Endothelial cell of umbilical vein (primary cell): Measurements from ENCODE around the gene MOB1A. TPM values are rescaled to one million over a fixed set of nuclear protein-coding genes. Genes with fewer than 3 reads are reported as not detected.

ENCODE experiments used
- BruUV-seq: library from RNA; stranded (reverse); fragments of 400-500 nt; replicated peaks from 2 replicates; lab custom pipeline; 2021; lab: Mats Ljungman, UMichigan
- CTCF ChIA-PET: fragments of 300-600, 350-600 bp; sonication (Branson Sonifier 250); formaldehyde crosslinking; loops from one replicate; lab custom pipeline; 2021; ENCODE audit warnings: antibody characterized with exemption, inconsistent platforms; lab: Charles Lee
- POLR2A ChIA-PET: fragments of 300-600, 350-600 bp; sonication (Branson Sonifier 250); formaldehyde crosslinking; loops from one replicate; lab custom pipeline; 2021; ENCODE audit warnings: antibody characterized with exemption, inconsistent platforms; lab: Charles Lee
- DNase-seq: peaks from one replicate; pipeline ENCODE4 v3.0.0-alpha.2; 2011; ENCODE audit warnings: low read depth, low spot score
- FAIRE-seq: peaks from 2 replicates; lab custom pipeline; 2011; peaks lifted over from hg19 to GRCh38; lab: Jason Lieb, UNC
- H2AFZ ChIP-seq: 2 replicates; pipeline ENCODE4 v1.6.0; 2012; ENCODE audit warnings: low read depth, low read length, control low read depth, inconsistent platforms
- H3K27ac ChIP-seq: 2 replicates; pipeline ENCODE4 v1.5.1; 2011; ENCODE audit warnings: low read depth, mild to moderate bottlenecking, control low read depth, low read length, moderate library complexity; ENCODE audit not compliant: insufficient read depth
- H3K27me3 ChIP-seq, 2 experiments: 2 replicates each; pipeline versions ENCODE4 v1.6.0 to v1.6.1; 2011; ENCODE audit warnings: low read length in 2 of 2, mixed read lengths in 1 of 2; ENCODE audit not compliant: control insufficient read depth in 2 of 2, insufficient read depth in 2 of 2
- H3K36me3 ChIP-seq, 2 experiments: 2 replicates in 1 of 2; 3 replicates in 1 of 2; pipeline ENCODE4 v1.5.1; 2011; ENCODE audit warnings: low read length in 2 of 2, mild to moderate bottlenecking in 1 of 2, moderate library complexity in 1 of 2; ENCODE audit not compliant: control insufficient read depth in 2 of 2, insufficient read depth in 2 of 2; ENCODE audit errors: extremely low read depth in 1 of 2
- H3K4me1 ChIP-seq: 3 replicates; pipeline ENCODE4 v1.5.1; 2011; ENCODE audit warnings: mild to moderate bottlenecking, low read length; ENCODE audit not compliant: control insufficient read depth, insufficient read depth; ENCODE audit errors: extremely low read depth
- H3K4me2 ChIP-seq: 2 replicates; pipeline ENCODE4 v1.6.1; 2011; ENCODE audit warnings: low read length, control low read depth, mixed read lengths; ENCODE audit not compliant: insufficient read depth
- H3K4me3 ChIP-seq, 3 experiments: fragments of 200-600 bp in 1 of 3; sonication (generic), shearing (Covaris generic) in 1 of 3; replicated peaks in 1 of 3; 2 replicates each; pipeline ENCODE4 v1.5.1; 2011 to 2016; ENCODE audit warnings: control low read depth in 3 of 3, low read length in 3 of 3, mild to moderate bottlenecking in 2 of 3, inconsistent platforms in 1 of 3, low read depth in 1 of 3, moderate library complexity in 1 of 3; ENCODE audit not compliant: insufficient read depth in 1 of 3
- H3K79me2 ChIP-seq: 2 replicates; pipeline ENCODE4 v1.6.0; 2012; ENCODE audit warnings: low read length, inconsistent platforms; ENCODE audit not compliant: control insufficient read depth, insufficient read depth
- H3K9ac ChIP-seq: replicated peaks from 2 replicates; pipeline ENCODE3; 2011; ENCODE audit warnings: low read length, control low read depth; ENCODE audit not compliant: insufficient read depth; ENCODE audit errors: extremely low read depth
- H3K9me1 ChIP-seq: replicated peaks from 3 replicates; pipeline ENCODE4 v1.6.0; 2011; ENCODE audit warnings: mild to moderate bottlenecking, low read length; ENCODE audit not compliant: control insufficient read depth, insufficient read depth; ENCODE audit errors: extremely low read depth
- H3K9me3 ChIP-seq: replicated peaks from 2 replicates; pipeline ENCODE4 v1.5.1; 2012; ENCODE audit warnings: low read length, inconsistent platforms; ENCODE audit not compliant: control insufficient read depth, insufficient read depth
- H4K20me1 ChIP-seq: replicated peaks from 2 replicates; pipeline ENCODE3; 2011; ENCODE audit warnings: mild to moderate bottlenecking, low read length; ENCODE audit not compliant: control insufficient read depth, insufficient read depth; ENCODE audit errors: extremely low read depth
- EZH2 ChIP-seq: IDR thresholded peaks from 2 replicates; pipeline ENCODE4 v1.6.1; 2012; ENCODE audit warnings: borderline replicate concordance, low read depth, mild to moderate bottlenecking, moderate library complexity, low read length, inconsistent platforms; ENCODE audit not compliant: severe bottlenecking
- FOS ChIP-seq: IDR thresholded peaks from 2 replicates; pipeline ENCODE4 v1.6.1; 2011; ENCODE audit warnings: mild to moderate bottlenecking, low read length, moderate library complexity, borderline replicate concordance; ENCODE audit not compliant: insufficient read depth
- GATA2 ChIP-seq: IDR thresholded peaks from 2 replicates; pipeline ENCODE4 v1.7.0; 2011; ENCODE audit warnings: low read depth, mild to moderate bottlenecking, moderate library complexity, mixed read lengths, low read length; ENCODE audit not compliant: insufficient read length, insufficient read depth
- JUN ChIP-seq: IDR thresholded peaks from 2 replicates; pipeline ENCODE4 v1.6.1; 2011; ENCODE audit warnings: borderline replicate concordance, low read depth; ENCODE audit not compliant: insufficient read length, insufficient read depth
- MYC ChIP-seq: IDR thresholded peaks from one replicate; pipeline ENCODE4 v1.6.1; 2011; ENCODE audit warnings: mild to moderate bottlenecking, low read depth, low read length
- POLR2A ChIP-seq: IDR thresholded peaks from 2 replicates; pipeline ENCODE4 v1.6.1; 2012; ENCODE audit warnings: low read depth, mild to moderate bottlenecking, control low read depth, low read length
- POLR2AphosphoS5 ChIP-seq: IDR thresholded peaks from 2 replicates; pipeline ENCODE4 v1.6.1; 2012; ENCODE audit warnings: low read depth, mild to moderate bottlenecking, control low read depth, low read length, moderate library complexity; ENCODE audit not compliant: insufficient read depth
- dilution Hi-C: fragments of 300-500 bp; cut with MboI; formaldehyde crosslinking; loops from one replicate; pipeline ENCODE4 v1.15.0; 2019; ENCODE audit warnings: low sequenced_read_pairs; ENCODE audit not compliant: extremely low pct_ligation_motif_present
- intact Hi-C: fragments of 100-400 bp; cut with micrococcal nuclease; formaldehyde crosslinking; loops from one replicate; pipeline ENCODE4 v1.10.0; 2022
- polyA plus RNA-seq, 4 experiments: library from polyadenylated mRNA; depleted of rRNA in 3 of 4; stranded (reverse) in 3 of 4; unstranded in 1 of 4; fragments of >200 nt; gene quantifications; 2 replicates each; pipeline versions ENCODE4 v1.2.1 to v1.2.3, GENCODE V29; 2011 to 2012; ENCODE audit warnings: missing spikeins in 1 of 4
- total RNA-seq: library from RNA; stranded (reverse); gene quantifications from 2 replicates; pipeline ENCODE4 v1.2.3, GENCODE V29; 2021
- TF ChIP-seq, protein P1 (sequence below), 2 donors: IDR thresholded peaks; 1 replicate in 1 of 2; 2 replicates in 1 of 2; pipeline ENCODE4 v1.5.1; 2011; ENCODE audit warnings: low read length in 2 of 2, mild to moderate bottlenecking in 2 of 2, moderate library complexity in 2 of 2, control low read depth in 1 of 2, inconsistent platforms in 1 of 2, low read depth in 1 of 2; ENCODE audit not compliant: insufficient read depth in 1 of 2; ENCODE audit errors: extremely low read depth in 1 of 2
- TF ChIP-seq, protein P2 (sequence below): IDR thresholded peaks from 2 replicates; pipeline ENCODE4 v1.6.1; 2011; ENCODE audit not compliant: insufficient read depth, insufficient read length

MOB1A gene
- total and polyA plus RNA-seq, 2 donors (not counting 3 experiments of a cell fraction or from before 2014, with no cell fraction given): 25.3 to 112 TPM

- Histone ChIP-seq H2AFZ (no peak overlapping the region), H3K9me1 (no peaks in the 10 kb centered on the region), H3K27ac (no peak overlapping the region), H3K4me3 (no peak overlapping the region), H3K9ac (no peak overlapping the region), H3K27me3 (no peaks in the 10 kb centered on the region), H3K9me3 (no peaks in the 10 kb centered on the region), H3K4me1 (peaks cover 30% of the 10 kb centered on the region), H3K4me2 (no peak overlapping the region), H3K79me2 (peaks cover 68% of the 10 kb centered on the region), H4K20me1 (no peaks in the 10 kb centered on the region), H3K36me3 (no peaks in the 10 kb centered on the region)
- FAIRE-seq: no peak
- DNase-seq: no peak
- CTCF ChIA-PET: interaction anchor here (1.5 to 5.1 kb wide), 2 partner anchors 10 to 23 kb away, joined by 5 to 20 read pairs; partner anchors contain the start of gene MOB1A
- dilution Hi-C loops (no loop called here), intact Hi-C loops (no loop called here)
- TF ChIP-seq MYC (no peak), GATA2 (no peak), POLR2AphosphoS5 (no peak), JUN (no peak), POLR2A (no peak), EZH2 (no peak), FOS (no peak)
- TF ChIP-seq, protein P1, sequence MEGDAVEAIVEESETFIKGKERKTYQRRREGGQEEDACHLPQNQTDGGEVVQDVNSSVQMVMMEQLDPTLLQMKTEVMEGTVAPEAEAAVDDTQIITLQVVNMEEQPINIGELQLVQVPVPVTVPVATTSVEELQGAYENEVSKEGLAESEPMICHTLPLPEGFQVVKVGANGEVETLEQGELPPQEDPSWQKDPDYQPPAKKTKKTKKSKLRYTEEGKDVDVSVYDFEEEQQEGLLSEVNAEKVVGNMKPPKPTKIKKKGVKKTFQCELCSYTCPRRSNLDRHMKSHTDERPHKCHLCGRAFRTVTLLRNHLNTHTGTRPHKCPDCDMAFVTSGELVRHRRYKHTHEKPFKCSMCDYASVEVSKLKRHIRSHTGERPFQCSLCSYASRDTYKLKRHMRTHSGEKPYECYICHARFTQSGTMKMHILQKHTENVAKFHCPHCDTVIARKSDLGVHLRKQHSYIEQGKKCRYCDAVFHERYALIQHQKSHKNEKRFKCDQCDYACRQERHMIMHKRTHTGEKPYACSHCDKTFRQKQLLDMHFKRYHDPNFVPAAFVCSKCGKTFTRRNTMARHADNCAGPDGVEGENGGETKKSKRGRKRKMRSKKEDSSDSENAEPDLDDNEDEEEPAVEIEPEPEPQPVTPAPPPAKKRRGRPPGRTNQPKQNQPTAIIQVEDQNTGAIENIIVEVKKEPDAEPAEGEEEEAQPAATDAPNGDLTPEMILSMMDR (IDR thresholded peaks at IDR 0.05; ENCODE audit: extremely low read depth in 1 of 2, insufficient read depth in 1 of 2, low read depth in 1 of 2, low read length in 2 of 2): no peak
- TF ChIP-seq, protein P2, sequence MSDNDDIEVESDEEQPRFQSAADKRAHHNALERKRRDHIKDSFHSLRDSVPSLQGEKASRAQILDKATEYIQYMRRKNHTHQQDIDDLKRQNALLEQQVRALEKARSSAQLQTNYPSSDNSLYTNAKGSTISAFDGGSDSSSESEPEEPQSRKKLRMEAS: no peak
- POLR2A ChIA-PET: no interaction called here
- no TSS peak for BruUV-seq
Observed at GRCh38 chr2:74201596-74201995, 22.9 kb upstream of the MOB1A start.
